BJ (cell line): ENCODE data around the gene GPR21. TPM values are rescaled to one million over a fixed set of nuclear protein-coding genes. Genes with fewer than 3 reads are reported as not detected.

Experiments
- CTCF ChIA-PET: fragments of 350-600 bp; formaldehyde crosslinking; extraction: SDS; loops from one replicate; lab custom pipeline; 2021; ENCODE audit warnings: antibody characterized with exemption, inconsistent platforms; lab: Yijun Ruan, JAX
- POLR2A ChIA-PET: fragments of 300-600 bp; sonication (Branson Sonifier 250); formaldehyde crosslinking; extraction: SDS; loops from one replicate; lab custom pipeline; 2021; ENCODE audit warnings: antibody characterized with exemption; lab: Charles Lee
- DNase-seq: peaks from one replicate; pipeline ENCODE4 v3.0.0-alpha.2; 2011; ENCODE audit warnings: low read depth
- H3K27me3 ChIP-seq: 2 replicates; pipeline ENCODE4 v1.6.0; 2011; ENCODE audit warnings: low read length; ENCODE audit not compliant: control insufficient read depth, insufficient read depth
- H3K36me3 ChIP-seq: 2 replicates; pipeline ENCODE4 v1.5.1; 2011; ENCODE audit warnings: low read length; ENCODE audit not compliant: control insufficient read depth, insufficient read depth
- H3K4me3 ChIP-seq: 2 replicates; pipeline ENCODE4 v1.5.1; 2011; ENCODE audit warnings: low read depth, mild to moderate bottlenecking, control low read depth, low read length
- polyA plus RNA-seq: library from polyadenylated mRNA; depleted of rRNA; stranded (reverse); fragments of >200 nt; gene quantifications from 2 replicates; pipeline ENCODE4 v1.2.3, GENCODE V29; 2011
- TF ChIP-seq, protein P1 (sequence below): IDR thresholded peaks from 2 replicates; pipeline ENCODE4 v1.5.1; 2011; ENCODE audit warnings: low read depth, mild to moderate bottlenecking, control low read depth, inconsistent platforms, low read length, moderate library complexity; ENCODE audit not compliant: insufficient read depth

GPR21 gene
- polyA plus RNA-seq, 1 experiment: not detected

DNA sequence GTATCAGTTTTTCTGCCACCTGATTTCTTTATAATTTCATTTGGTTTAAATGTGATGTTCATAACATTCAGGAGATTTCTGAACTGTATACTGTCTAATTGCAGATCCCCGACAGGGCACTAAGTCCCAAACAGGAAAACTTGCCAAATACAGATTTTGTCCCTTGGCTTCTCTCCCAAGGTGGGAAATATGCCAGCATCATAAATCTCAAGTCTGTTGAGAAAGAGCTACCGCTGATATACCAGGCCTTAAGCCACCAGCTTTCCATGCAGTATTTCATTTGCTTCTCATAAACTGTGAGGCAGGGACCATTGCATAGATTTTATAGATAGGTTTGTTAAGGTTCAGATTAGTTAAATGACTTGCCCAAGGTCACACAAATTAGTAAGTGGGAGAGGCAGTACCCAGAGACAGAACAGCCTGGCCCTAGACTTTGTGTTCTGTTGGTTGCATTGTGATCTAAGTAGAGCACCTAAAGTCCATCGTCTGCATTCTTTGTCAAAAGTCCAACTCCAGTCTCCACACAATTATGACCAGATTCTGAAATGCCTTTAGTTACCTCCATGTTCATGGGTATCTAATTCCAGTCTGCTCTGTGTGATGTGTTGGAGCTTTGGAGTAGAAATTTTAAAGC, 16.2 kb downstream of the GPR21 start:
- TF ChIP-seq, protein P1, sequence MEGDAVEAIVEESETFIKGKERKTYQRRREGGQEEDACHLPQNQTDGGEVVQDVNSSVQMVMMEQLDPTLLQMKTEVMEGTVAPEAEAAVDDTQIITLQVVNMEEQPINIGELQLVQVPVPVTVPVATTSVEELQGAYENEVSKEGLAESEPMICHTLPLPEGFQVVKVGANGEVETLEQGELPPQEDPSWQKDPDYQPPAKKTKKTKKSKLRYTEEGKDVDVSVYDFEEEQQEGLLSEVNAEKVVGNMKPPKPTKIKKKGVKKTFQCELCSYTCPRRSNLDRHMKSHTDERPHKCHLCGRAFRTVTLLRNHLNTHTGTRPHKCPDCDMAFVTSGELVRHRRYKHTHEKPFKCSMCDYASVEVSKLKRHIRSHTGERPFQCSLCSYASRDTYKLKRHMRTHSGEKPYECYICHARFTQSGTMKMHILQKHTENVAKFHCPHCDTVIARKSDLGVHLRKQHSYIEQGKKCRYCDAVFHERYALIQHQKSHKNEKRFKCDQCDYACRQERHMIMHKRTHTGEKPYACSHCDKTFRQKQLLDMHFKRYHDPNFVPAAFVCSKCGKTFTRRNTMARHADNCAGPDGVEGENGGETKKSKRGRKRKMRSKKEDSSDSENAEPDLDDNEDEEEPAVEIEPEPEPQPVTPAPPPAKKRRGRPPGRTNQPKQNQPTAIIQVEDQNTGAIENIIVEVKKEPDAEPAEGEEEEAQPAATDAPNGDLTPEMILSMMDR: no peak
- Histone ChIP-seq H3K27me3 (no peaks in the 10 kb centered on the region), H3K4me3 (no peak overlapping the region), H3K36me3 (peaks cover 1% of the 10 kb centered on the region; the same call in 1 of the 2 replicates)
- CTCF ChIA-PET: interaction anchor here (1.6 kb wide), 1 partner anchor 14 kb away, joined by 5 read pairs; no protein-coding TSS in a partner anchor
- POLR2A ChIA-PET: no interaction called here
- DNase-seq: no peak

GRCh38 chr9:123053046-123053445, 19.6 kb downstream of the GPR21 start:
- peaks cover 2% of the 10 kb centered on the region; the same call in 1 of the 2 replicates for H3K36me3 ChIP-seq
- TF ChIP-seq, protein P1: no peak
- CTCF ChIA-PET: no interaction called here
- no peaks in the 10 kb centered on the region for H3K27me3 ChIP-seq
- POLR2A ChIA-PET: no interaction called here
- no peak for DNase-seq
- no peak overlapping the region for H3K4me3 ChIP-seq

DNA sequence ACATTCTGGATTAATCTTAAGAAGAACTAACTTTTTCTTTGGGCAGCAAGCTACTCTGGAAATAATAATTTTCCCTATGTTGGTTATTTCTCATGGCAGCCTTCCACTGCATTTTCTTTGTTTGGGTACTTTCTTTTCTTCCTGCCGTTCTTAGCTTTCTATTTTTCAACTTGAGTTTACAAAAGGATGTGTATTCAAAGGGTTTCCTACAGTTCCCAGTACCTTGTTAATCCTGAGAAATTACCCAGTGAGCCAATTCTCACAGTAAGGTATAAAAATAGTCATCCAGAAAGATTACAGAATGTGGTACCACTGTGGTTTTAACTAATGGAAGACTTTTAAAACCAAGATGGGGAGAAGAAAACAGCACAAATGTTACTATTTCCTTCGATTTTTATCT, 20.2 kb downstream of the GPR21 start:
- ChIA-PET POLR2A (no interaction called here), CTCF (no interaction called here)
- peaks cover 2% of the 10 kb centered on the region; the same call in 1 of the 2 replicates for H3K36me3 ChIP-seq
- no peaks in the 10 kb centered on the region for H3K27me3 ChIP-seq
- TF ChIP-seq, protein P1: no peak
- DNase-seq: no peak
- no peak overlapping the region for H3K4me3 ChIP-seq

GRCh38 chr9:123058834-123059233, 25.4 kb downstream of the GPR21 start:
- POLR2A ChIA-PET: no interaction called here
- Histone ChIP-seq H3K4me3 (no peak overlapping the region), H3K27me3 (no peaks in the 10 kb centered on the region), H3K36me3 (peaks cover 1% of the 10 kb centered on the region; the same call in 1 of the 2 replicates)
- no peak for DNase-seq
- CTCF ChIA-PET: no interaction called here
- TF ChIP-seq, protein P1: no peak

DNA sequence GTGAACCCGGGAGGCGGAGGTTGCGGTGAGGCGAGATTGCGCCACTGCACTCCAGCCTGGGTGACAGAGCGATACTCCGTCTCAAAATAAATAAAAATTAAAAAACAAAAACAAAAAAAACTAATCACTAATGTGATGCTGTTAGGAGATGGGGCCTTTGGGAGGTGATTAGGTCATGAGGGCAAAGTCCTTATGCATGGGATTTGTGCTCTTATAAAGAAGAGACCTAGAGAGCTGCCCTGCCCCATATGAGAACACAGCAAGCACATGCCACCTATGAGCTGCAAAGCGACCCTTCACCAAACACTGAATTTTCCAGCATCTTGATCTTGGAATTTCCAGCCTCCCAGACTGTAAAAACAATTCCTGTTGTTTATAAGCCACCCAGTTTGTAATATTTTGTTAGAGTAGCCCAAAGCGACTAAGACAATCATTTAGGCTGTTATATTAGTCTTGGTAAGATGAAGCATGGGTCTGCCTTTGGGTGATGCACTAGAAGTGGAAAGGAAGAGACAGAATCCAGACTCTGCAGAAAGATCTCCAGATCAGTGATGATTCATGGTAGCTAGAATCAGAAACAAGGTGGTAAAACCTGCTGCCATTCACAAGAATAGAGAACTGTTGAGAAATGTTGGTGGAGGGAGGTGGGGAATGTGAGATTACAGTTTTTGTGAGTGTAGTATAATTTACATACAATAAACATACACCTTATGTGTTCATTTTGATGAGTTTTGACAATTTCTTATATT, 26.2 kb downstream of the GPR21 start:
- TF ChIP-seq, protein P1: no peak
- Histone ChIP-seq H3K4me3 (no peak overlapping the region), H3K36me3 (peaks cover 1% of the 10 kb centered on the region; the same call in 1 of the 2 replicates), H3K27me3 (no peaks in the 10 kb centered on the region)
- ChIA-PET CTCF (interaction anchor here (0.6 kb wide), 1 partner anchor 73 kb away, joined by 3 read pairs; no protein-coding TSS in a partner anchor), POLR2A (no interaction called here)
- no peak for DNase-seq
